ENCODE measurements around the gene WDR64.

Gene WDR64

DNA sequence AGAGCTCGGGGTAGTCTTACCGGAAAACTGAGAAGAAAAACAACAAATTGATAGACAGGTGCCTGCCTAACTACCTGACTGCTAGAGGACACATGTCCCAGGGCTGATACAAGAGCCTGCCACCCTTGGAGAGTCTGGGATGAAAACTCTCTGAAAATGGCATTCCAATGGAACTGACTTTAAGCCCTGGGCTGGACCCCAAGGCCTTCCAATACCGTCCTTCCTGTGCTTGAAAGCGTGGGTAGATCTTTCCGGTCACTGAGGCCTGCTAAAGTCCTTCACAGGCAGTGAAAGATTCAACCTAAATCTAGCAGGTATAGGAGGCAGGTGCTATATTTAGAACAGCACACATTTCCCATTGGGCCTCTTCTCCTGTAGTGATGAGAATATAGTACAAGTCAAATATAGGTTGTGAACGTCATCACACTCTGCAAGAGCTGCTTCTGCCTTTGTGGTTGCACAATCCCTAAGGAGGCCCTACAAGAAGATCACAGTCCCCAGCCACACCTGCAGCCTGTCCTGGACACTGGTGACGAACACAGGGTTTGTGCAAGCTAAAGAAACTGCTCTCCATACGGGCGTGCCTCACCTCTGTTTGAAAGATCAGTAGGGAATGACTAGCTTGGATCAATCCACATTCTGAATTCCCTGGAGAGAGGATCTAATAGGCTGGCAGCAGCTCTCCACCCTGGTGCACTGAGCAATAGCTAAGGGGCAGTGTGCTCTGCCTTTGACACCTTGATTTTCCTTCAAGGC, 11.0 kb upstream of the WDR64 start:
- Histone ChIP-seq H3K27ac (ENCODE audit: low read depth, low read length) (peak overlapping the region; percentile 75), H3K27me3 (ENCODE audit: insufficient read depth, low read length) (no peaks in the 10 kb centered on the region), H3K4me3 (ENCODE audit: low read depth, low read length) (peak overlapping the region; percentile 98), H3K79me2 (ENCODE audit: control insufficient read depth, insufficient read depth, low read length, unreplicated experiment) (peaks cover 34% of the 10 kb centered on the region), H3K4me1 (ENCODE audit: control insufficient read depth, insufficient read depth, low read length, unreplicated experiment) (peaks cover 34% of the 10 kb centered on the region), H3K36me3 (ENCODE audit: insufficient read depth, low read length) (0 out of 2 replicates have a peak, but pooled peaks cover 4% of the 10 kb centered on the region), H2AFZ (ENCODE audit: low read length, unreplicated experiment) (peak overlapping the region; percentile 93)

DNA sequence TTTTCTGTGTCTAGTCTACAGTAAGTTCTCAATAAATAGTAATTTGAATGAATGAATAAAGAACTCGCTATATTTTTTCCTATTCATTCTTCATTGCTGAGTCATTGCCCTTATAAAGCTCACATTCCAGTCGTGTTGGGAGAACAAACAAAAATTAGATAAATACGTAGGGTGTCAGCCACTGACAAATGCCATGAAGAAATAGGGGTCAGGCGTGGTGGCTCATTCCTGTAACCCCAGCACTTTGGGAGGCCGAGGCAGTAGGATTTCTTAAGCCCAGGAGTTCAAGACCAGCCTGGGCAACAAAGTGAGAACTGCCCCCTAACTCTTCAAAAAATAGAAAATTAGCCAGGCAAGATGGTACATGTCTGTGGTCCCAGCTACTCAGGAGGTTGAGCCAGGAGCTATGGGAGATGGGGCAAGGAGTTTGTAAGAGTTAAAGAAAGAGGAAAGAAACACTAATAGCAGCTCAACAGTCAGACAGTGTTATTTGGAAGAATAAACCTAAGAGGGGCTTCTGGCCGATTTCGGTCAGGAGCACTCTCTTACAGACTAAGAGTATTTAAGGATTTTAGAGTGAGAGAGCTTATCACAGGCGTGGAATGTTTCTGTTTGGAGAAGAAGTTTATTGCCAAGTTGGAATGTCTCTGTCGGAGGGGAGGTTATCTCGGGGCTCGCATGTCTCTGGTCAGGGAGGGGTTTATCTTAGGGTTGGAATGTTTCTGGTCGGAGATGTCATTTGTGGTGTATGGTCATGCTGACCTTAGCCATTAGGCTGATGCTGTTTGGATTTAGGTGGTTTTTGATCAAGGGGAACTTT, 10.1 kb upstream of the WDR64 start:
- no peak overlapping the region for H3K4me3 ChIP-seq (ENCODE audit: low read depth, low read length)
- no peaks in the 10 kb centered on the region for H3K27me3 ChIP-seq (ENCODE audit: insufficient read depth, low read length)
- H3K36me3 ChIP-seq (ENCODE audit: insufficient read depth, low read length), result no peaks in the 10 kb centered on the region
- peaks cover 25% of the 10 kb centered on the region for H3K79me2 ChIP-seq (ENCODE audit: control insufficient read depth, insufficient read depth, low read length, unreplicated experiment)
- peak overlapping the region; percentile 75 for H3K27ac ChIP-seq (ENCODE audit: low read depth, low read length)
- peaks cover 31% of the 10 kb centered on the region for H3K4me1 ChIP-seq (ENCODE audit: control insufficient read depth, insufficient read depth, low read length, unreplicated experiment)
- no peak overlapping the region for H2AFZ ChIP-seq (ENCODE audit: low read length, unreplicated experiment)

DNA sequence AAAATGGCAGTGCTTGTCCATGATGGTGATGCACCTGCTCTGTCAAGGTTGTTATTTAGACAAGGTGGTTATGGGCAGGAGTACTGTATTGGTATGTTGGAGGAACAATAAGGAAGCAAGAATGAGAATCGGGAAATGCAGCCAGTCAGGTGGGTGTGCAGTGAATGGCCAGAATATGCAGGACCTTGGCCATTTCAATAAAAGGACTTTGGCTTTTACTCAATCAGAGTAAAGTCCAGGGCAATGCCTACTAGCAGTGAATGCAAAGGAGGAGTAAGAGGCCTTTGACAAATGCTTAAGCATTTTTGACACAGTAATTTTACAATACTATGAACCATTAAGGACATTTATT, 9.5 kb upstream of the WDR64 start:
- Histone ChIP-seq H3K4me1 (ENCODE audit: control insufficient read depth, insufficient read depth, low read length, unreplicated experiment) (peaks cover 25% of the 10 kb centered on the region), H2AFZ (ENCODE audit: low read length, unreplicated experiment) (no peak overlapping the region), H3K4me3 (ENCODE audit: low read depth, low read length) (no peak overlapping the region), H3K36me3 (ENCODE audit: insufficient read depth, low read length) (no peaks in the 10 kb centered on the region), H3K27ac (ENCODE audit: low read depth, low read length) (no peak overlapping the region), H3K27me3 (ENCODE audit: insufficient read depth, low read length) (no peaks in the 10 kb centered on the region), H3K79me2 (ENCODE audit: control insufficient read depth, insufficient read depth, low read length, unreplicated experiment) (peaks cover 19% of the 10 kb centered on the region)

DNA sequence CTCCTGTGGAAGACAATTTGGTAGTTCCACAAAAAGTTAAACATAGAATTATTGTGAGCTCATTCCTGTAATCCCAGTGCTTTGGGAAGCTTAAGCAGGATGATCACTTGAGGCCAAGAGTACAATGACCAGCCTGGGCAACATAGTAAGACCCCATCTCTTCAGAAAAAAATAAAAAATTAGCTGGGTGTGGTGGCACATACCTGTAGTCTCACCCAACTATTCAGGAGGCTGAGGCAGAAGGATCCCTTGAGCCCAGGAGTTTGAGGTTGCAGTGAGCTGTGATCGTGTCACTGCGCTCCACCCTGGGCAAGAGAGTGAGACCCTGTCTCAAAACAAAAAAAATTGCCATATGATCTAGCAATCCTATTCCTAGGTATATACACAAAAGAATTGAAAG, 7.8 kb upstream of the WDR64 start:
- Histone ChIP-seq H3K4me1 (ENCODE audit: control insufficient read depth, insufficient read depth, low read length, unreplicated experiment) (peaks cover 13% of the 10 kb centered on the region), H3K27me3 (ENCODE audit: insufficient read depth, low read length) (no peaks in the 10 kb centered on the region), H3K36me3 (ENCODE audit: insufficient read depth, low read length) (no peaks in the 10 kb centered on the region), H3K27ac (ENCODE audit: low read depth, low read length) (no peak overlapping the region), H3K79me2 (ENCODE audit: control insufficient read depth, insufficient read depth, low read length, unreplicated experiment) (peaks cover 2% of the 10 kb centered on the region), H2AFZ (ENCODE audit: low read length, unreplicated experiment) (no peak overlapping the region), H3K4me3 (ENCODE audit: low read depth, low read length) (no peak overlapping the region)

DNA sequence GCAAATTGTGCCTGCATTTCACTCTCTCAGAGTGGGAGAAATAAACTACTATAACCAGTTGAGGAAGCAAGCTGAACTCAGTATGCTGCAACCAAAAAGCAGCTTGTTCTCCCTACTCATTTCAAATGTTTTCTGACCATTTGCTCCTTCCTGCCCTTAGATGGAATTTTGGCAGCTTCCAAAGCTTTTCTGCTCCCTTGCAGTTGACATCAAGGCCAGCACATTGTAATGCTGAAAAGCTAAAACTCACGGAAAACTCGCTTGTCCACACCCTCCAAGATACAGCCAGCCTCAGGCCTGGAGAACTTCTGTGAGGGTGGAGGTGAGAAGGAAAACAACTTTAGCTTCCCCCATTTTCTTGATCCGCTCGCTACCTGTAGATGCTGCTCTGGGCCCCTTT, 6.9 kb upstream of the WDR64 start:
- no peaks in the 10 kb centered on the region for H3K79me2 ChIP-seq (ENCODE audit: control insufficient read depth, insufficient read depth, low read length, unreplicated experiment)
- H3K4me3 ChIP-seq (ENCODE audit: low read depth, low read length), result no peak overlapping the region
- no peaks in the 10 kb centered on the region for H3K27me3 ChIP-seq (ENCODE audit: insufficient read depth, low read length)
- H2AFZ ChIP-seq (ENCODE audit: low read length, unreplicated experiment), result no peak overlapping the region
- H3K36me3 ChIP-seq (ENCODE audit: insufficient read depth, low read length), result no peaks in the 10 kb centered on the region
- peaks cover 13% of the 10 kb centered on the region for H3K4me1 ChIP-seq (ENCODE audit: control insufficient read depth, insufficient read depth, low read length, unreplicated experiment)
- no peak overlapping the region for H3K27ac ChIP-seq (ENCODE audit: low read depth, low read length)

DNA sequence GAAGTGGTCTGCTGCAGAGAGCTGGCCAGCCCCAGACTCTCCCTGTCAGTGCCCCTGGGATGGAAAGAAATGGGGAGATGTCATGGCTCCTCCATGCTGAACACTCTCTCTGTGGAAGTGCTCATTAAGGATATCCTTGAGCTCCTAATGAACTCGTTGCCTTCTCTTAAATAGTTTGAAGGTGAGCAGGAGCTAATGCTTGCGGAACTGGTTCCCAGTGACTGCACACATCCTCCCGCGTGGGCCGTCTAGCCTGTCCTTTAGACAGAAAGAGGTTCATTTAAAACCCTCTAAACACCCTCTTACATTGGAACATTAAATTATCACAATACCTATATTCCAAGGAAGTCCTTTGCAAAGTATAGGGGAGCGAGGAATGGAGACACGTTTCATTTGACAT, 5.9 kb upstream of the WDR64 start:
- Histone ChIP-seq H2AFZ (ENCODE audit: low read length, unreplicated experiment) (no peak overlapping the region), H3K4me1 (ENCODE audit: control insufficient read depth, insufficient read depth, low read length, unreplicated experiment) (peaks cover 10% of the 10 kb centered on the region), H3K36me3 (ENCODE audit: insufficient read depth, low read length) (no peaks in the 10 kb centered on the region), H3K79me2 (ENCODE audit: control insufficient read depth, insufficient read depth, low read length, unreplicated experiment) (no peaks in the 10 kb centered on the region), H3K4me3 (ENCODE audit: low read depth, low read length) (no peak overlapping the region), H3K27ac (ENCODE audit: low read depth, low read length) (no peak overlapping the region), H3K27me3 (ENCODE audit: insufficient read depth, low read length) (no peaks in the 10 kb centered on the region)

DNA sequence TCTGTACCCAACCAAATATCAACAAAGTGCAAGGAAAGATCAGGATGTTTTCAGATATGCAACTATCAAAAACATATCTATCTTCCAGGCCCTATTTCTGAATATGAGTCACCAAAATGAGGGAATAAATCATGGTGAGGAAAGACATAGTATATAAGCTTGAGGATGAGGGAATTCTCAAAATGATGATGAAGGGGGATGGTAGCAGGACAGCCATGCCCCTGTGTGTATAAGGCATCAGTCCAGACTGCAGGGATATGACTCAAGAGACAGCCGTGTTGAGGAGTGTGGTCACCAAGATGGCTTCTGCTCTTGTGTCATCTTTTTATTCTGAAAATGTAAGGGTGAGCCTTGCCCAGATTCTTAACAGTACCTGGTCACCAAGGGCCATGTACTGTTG, 4.4 kb upstream of the WDR64 start:
- Histone ChIP-seq H3K27me3 (ENCODE audit: insufficient read depth, low read length) (no peaks in the 10 kb centered on the region), H2AFZ (ENCODE audit: low read length, unreplicated experiment) (no peak overlapping the region), H3K79me2 (ENCODE audit: control insufficient read depth, insufficient read depth, low read length, unreplicated experiment) (no peaks in the 10 kb centered on the region), H3K36me3 (ENCODE audit: insufficient read depth, low read length) (no peaks in the 10 kb centered on the region), H3K4me3 (ENCODE audit: low read depth, low read length) (no peak overlapping the region), H3K27ac (ENCODE audit: low read depth, low read length) (no peak overlapping the region), H3K4me1 (ENCODE audit: control insufficient read depth, insufficient read depth, low read length, unreplicated experiment) (no peaks in the 10 kb centered on the region)

DNA sequence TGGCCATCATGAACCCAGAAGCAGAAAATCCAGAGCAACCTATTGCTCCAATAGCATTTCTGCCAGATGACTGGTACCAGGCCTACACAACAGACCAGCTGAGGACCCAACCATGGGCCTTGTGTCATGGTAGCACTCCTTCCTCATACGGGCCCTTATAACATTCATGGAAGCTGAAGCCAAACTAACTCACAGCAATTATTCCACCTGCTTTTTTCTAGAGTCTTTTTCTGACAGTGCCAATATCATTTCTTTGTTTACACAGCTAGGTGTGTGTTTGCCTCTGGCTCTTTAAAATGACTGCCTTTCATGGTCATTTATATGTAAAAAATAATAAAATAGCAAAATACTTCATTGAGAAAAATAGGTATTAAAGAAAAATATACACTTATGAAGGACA, 3.9 kb upstream of the WDR64 start:
- H3K36me3 ChIP-seq (ENCODE audit: insufficient read depth, low read length), result no peaks in the 10 kb centered on the region
- no peak overlapping the region for H3K27ac ChIP-seq (ENCODE audit: low read depth, low read length)
- H3K4me3 ChIP-seq (ENCODE audit: low read depth, low read length), result no peak overlapping the region
- no peaks in the 10 kb centered on the region for H3K27me3 ChIP-seq (ENCODE audit: insufficient read depth, low read length)
- no peaks in the 10 kb centered on the region for H3K79me2 ChIP-seq (ENCODE audit: control insufficient read depth, insufficient read depth, low read length, unreplicated experiment)
- H3K4me1 ChIP-seq (ENCODE audit: control insufficient read depth, insufficient read depth, low read length, unreplicated experiment), result no peaks in the 10 kb centered on the region
- H2AFZ ChIP-seq (ENCODE audit: low read length, unreplicated experiment), result no peak overlapping the region

DNA sequence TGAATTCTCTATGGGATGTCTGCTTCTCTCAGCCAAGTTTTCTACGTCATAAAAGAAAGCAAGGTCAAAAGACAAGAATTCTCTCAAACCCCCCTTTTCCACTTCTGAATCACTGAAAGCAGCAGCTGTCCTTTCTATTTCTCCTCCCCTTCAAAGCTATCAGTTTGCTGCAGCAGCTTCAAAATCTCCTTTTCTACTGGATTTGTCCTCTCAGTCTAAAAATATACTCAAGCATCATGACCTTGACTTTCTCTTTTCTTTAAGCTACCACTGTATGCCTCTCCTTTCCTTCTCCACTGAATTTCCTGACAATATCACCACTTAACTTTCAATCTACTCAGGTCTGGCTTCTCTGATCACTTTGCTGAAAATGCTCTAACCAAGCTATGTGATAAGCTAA, 1.9 kb downstream of the WDR64 start:
- no peak overlapping the region for H2AFZ ChIP-seq (ENCODE audit: low read length, unreplicated experiment)
- no peaks in the 10 kb centered on the region for H3K79me2 ChIP-seq (ENCODE audit: control insufficient read depth, insufficient read depth, low read length, unreplicated experiment)
- H3K4me3 ChIP-seq (ENCODE audit: low read depth, low read length), result no peak overlapping the region
- no peaks in the 10 kb centered on the region for H3K36me3 ChIP-seq (ENCODE audit: insufficient read depth, low read length)
- H3K4me1 ChIP-seq (ENCODE audit: control insufficient read depth, insufficient read depth, low read length, unreplicated experiment), result no peaks in the 10 kb centered on the region
- H3K27ac ChIP-seq (ENCODE audit: low read depth, low read length), result no peak overlapping the region
- H3K27me3 ChIP-seq (ENCODE audit: insufficient read depth, low read length), result no peaks in the 10 kb centered on the region

DNA sequence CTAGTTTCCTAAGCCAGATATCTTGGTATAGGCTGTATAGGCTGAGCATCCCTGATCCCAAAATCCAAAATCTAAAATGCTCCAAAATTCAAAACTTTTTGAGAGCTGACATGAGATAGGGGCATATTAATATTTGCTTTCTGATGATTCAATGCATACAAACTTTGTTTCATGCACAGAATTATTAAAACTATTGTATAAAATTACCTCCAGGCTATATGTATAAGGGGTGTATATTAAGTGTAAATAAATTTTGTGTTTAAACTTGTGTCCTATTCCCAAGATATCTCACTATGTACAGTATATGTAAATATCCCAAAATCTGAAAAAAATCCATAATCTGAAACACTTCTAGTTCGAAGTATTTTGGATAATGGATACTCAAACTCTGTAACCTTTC, 2.6 kb downstream of the WDR64 start:
- no peaks in the 10 kb centered on the region for H3K36me3 ChIP-seq (ENCODE audit: insufficient read depth, low read length)
- no peak overlapping the region for H2AFZ ChIP-seq (ENCODE audit: low read length, unreplicated experiment)
- no peak overlapping the region for H3K27ac ChIP-seq (ENCODE audit: low read depth, low read length)
- H3K4me1 ChIP-seq (ENCODE audit: control insufficient read depth, insufficient read depth, low read length, unreplicated experiment), result no peaks in the 10 kb centered on the region
- H3K27me3 ChIP-seq (ENCODE audit: insufficient read depth, low read length), result no peaks in the 10 kb centered on the region
- H3K4me3 ChIP-seq (ENCODE audit: low read depth, low read length), result no peak overlapping the region
- H3K79me2 ChIP-seq (ENCODE audit: control insufficient read depth, insufficient read depth, low read length, unreplicated experiment), result no peaks in the 10 kb centered on the region
